Measurements from ENCODE around the gene SLC1A1.

Gene SLC1A1

GRCh38 chr9:4618700-4619099 is 128.4 kb downstream of the SLC1A1 start:
- no peak overlapping the region for H3K4me3 ChIP-seq (replicated peaks; ENCODE audit: low read depth, low read length)
- TF ChIP-seq CTCF (IDR thresholded peaks at IDR 0.05; ENCODE audit: low read length, missing control alignments), result no peak
- DNase-seq (ENCODE audit: low read depth), result no peak

GRCh38 chr9:4620057-4620765 is 129.9 kb downstream of the SLC1A1 start:
- no peak for TF ChIP-seq CTCF (IDR thresholded peaks at IDR 0.05; ENCODE audit: low read length, missing control alignments)
- H3K4me3 ChIP-seq (replicated peaks; ENCODE audit: low read depth, low read length), result no peak overlapping the region
- no peak for DNase-seq (ENCODE audit: low read depth)

GRCh38 chr9:4620881-4621555 is 130.8 kb downstream of the SLC1A1 start:
- no peak overlapping the region for H3K4me3 ChIP-seq (replicated peaks; ENCODE audit: low read depth, low read length)
- TF ChIP-seq CTCF (IDR thresholded peaks at IDR 0.05; ENCODE audit: low read length, missing control alignments), result no peak
- DNase-seq (ENCODE audit: low read depth), result peak; percentile 60

GRCh38 chr9:4622016-4622415 is 131.7 kb downstream of the SLC1A1 start:
- DNase-seq (ENCODE audit: low read depth), result no peak
- TF ChIP-seq CTCF (IDR thresholded peaks at IDR 0.05; ENCODE audit: low read length, missing control alignments), result no peak
- H3K4me3 ChIP-seq (replicated peaks; ENCODE audit: low read depth, low read length), result no peak overlapping the region

- no peak overlapping the region for H3K4me3 ChIP-seq (replicated peaks; ENCODE audit: low read depth, low read length)
- TF ChIP-seq CTCF (IDR thresholded peaks at IDR 0.05; ENCODE audit: low read length, missing control alignments), result no peak
- no peak for DNase-seq (ENCODE audit: low read depth)
Observed at GRCh38 chr9:4630836-4631235, 140.6 kb downstream of the SLC1A1 start.
